SH-SY5Y (cell line): ENCODE results near the gene VSTM2L.

Source experiments
- GATA2 ChIP-seq: IDR thresholded peaks from 2 replicates; pipeline ENCODE4 v1.6.1; 2011; ENCODE audit warnings: mild to moderate bottlenecking, low read depth, low read length
- GATA3 ChIP-seq: IDR thresholded peaks from 2 replicates; pipeline ENCODE4 v1.6.1; 2011; ENCODE audit warnings: low read depth, mild to moderate bottlenecking, low read length, moderate library complexity

DNA sequence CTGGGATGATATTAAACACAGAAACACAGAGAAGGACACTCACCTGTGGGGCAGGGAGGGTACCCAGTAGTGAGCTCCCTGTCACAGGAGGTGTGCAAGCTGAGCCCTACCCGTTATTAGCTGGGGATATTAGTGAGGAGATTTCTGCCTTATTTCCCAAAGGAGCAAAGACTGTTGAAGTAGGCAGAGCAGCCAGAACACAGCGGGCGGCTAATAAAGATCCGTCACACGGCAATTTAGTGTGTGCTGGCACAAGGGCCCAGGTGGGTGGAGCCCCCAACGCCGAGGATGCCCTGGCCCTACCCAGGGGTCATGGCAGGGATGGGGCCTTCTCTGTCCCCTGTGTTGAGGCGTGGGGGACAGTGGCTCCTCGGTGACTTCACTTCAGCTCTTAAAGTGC, 8.3 kb downstream of the VSTM2L start:
- TF ChIP-seq GATA2 (no peak), GATA3 (no peak)
